GM19099 (cell line): ENCODE data around the gene LRP1-AS.

Experiments
- POLR2A ChIP-seq: IDR thresholded peaks from 3 replicates; pipeline ENCODE4 v1.6.1; 2011; ENCODE audit warnings: low read depth; ENCODE audit not compliant: insufficient read length; ENCODE audit errors: extremely low read depth

Gene LRP1-AS

DNA sequence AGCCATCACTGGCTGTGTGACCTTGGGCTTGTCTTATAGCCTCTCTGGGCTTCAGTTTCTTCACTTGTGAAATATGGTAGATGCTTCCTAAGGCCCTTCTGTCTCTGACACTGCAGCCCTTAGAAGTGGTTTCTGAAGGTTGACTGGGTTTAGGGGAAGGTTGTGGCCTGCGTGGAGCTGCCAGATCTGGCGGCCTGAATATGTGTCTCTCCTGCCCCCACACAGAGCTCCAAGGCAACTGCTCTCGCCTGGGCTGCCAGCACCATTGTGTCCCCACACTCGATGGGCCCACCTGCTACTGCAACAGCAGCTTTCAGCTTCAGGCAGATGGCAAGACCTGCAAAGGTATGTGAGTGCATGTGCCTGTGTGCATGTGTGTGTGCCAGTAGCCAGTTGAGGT lies 4.0 kb downstream of the LRP1-AS start:
- TF ChIP-seq POLR2A, result no peak

DNA sequence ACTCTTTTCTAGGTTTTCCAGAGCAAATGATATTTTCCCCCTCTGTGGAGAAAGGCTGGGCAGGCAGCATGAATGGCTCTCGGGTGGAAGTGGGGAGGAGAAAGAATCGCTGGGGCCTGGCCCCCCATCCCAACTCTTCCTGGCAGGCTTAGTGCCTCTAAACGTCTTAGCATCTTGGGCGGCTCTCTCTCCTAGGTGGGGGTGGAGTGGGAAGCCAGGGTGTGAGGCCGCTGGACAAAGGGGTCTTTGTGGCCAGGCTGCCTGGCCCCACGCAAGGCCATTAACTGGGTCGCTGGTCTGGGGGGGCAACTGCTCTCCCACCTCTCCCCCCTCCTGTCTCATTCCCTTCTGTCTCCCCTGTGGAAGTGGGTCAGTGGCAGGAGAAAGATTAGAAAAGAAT lies 4.7 kb downstream of the LRP1-AS start:
- no peak for TF ChIP-seq POLR2A

GRCh38 chr12:57142121-57142520 lies 5.3 kb downstream of the LRP1-AS start:
- TF ChIP-seq POLR2A, result no peak

DNA sequence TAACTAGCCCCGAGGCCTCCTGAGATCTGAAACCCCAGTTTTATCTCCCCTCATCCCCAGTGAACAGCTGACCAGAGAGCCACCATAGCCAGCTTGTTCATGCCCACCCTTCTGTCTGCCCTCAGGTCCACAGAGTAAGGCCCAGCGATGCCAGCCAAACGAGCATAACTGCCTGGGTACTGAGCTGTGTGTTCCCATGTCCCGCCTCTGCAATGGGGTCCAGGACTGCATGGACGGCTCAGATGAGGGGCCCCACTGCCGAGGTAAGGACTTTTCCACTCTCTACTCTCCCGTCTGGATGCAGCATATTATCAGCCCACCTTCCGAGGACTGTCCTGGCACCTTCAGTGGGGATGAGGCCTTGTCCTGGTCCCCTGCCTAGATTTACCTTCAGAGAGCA lies 6.2 kb downstream of the LRP1-AS start:
- TF ChIP-seq POLR2A, result no peak

GRCh38 chr12:57139796-57140649 lies 7.4 kb downstream of the LRP1-AS start:
- TF ChIP-seq POLR2A, result no peak

- no peak for TF ChIP-seq POLR2A
Observed at GRCh38 chr12:57138526-57139272, 8.7 kb downstream of the LRP1-AS start.

- no peak for TF ChIP-seq POLR2A
Observed at GRCh38 chr12:57135527-57136326, 11.7 kb downstream of the LRP1-AS start.

- TF ChIP-seq POLR2A, result no peak
Observed at GRCh38 chr12:57134949-57135348, 12.5 kb downstream of the LRP1-AS start.

GRCh38 chr12:57133916-57134315 lies 13.5 kb downstream of the LRP1-AS start:
- TF ChIP-seq POLR2A, result no peak

- TF ChIP-seq POLR2A, result no peak
Observed at GRCh38 chr12:57133013-57133569, 14.3 kb downstream of the LRP1-AS start.

GRCh38 chr12:57131896-57132744 lies 15.3 kb downstream of the LRP1-AS start:
- no peak for TF ChIP-seq POLR2A

- TF ChIP-seq POLR2A, result no peak
Observed at GRCh38 chr12:57130941-57131340, 16.5 kb downstream of the LRP1-AS start.

DNA sequence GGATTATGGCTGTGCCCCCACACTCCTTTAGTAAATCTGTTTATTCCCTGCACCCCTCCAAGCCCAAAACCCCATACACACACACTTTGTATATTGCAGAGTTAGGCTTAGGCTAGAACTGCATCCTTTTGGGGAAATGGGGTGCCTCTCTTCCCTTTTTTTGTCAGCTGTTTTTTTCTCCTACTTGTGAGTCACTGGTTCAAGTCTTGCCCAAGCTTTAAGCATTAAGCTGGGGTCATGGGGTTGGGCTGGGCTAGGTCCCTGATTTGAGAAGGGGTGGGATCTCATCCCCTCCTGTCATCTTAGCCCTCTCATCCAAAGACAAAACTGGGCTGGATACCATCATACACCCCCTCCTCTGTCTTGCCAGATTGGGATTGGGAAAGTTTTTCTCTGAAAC lies 17.5 kb downstream of the LRP1-AS start:
- TF ChIP-seq POLR2A, result no peak

GRCh38 chr12:57129321-57129842 lies 18.0 kb downstream of the LRP1-AS start:
- TF ChIP-seq POLR2A, result no peak
